Measurements from ENCODE around the gene PLA2G4B.

DNA sequence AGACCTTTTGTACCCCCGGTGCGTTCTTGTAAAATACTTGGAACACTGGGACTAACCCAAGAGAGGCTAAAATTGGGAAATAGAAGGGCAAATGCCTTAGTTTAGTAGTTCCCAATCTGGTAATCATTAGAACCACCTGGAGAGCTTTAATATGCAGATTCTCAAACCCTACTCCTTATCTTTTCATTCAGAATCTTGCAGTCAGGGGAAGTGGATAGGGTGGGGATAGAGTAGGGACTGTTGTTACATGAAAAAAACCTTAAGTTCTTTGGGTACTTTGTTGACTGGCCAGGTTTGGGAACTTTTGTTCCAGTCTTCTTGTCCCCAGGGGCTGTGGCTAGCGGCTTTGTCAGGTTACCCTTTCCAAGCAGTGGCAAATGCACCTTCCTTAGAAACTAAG is 48.5 kb upstream of the PLA2G4B start:
- TF ChIP-seq CTCF (IDR thresholded peaks at IDR 0.05) (no peak), POLR2A (IDR thresholded peaks at IDR 0.05) (no peak), EP300 (IDR thresholded peaks at IDR 0.05) (no peak)
